GM23338 (cell line): ENCODE data around the gene MYLK3.

Experiments
- CTCF ChIP-seq, 2 experiments: fragments of 200-600 bp in 1 of 2; sonication (generic) in 1 of 2; conservative IDR thresholded peaks; 2 replicates each; pipeline versions ENCODE4 v1.5.1 to v1.6.1; 2016 to 2017; ENCODE audit warnings: antibody characterized with exemption in 2 of 2, low read depth in 2 of 2, mild to moderate bottlenecking in 2 of 2, moderate library complexity in 1 of 2
- EZH2 ChIP-seq: fragments of 200-600 bp; sonication (generic); IDR thresholded peaks from one replicate; pipeline ENCODE4 v1.8.0; 2017; ENCODE audit warnings: antibody characterized with exemption, mild to moderate bottlenecking, low read depth; ENCODE audit not compliant: unreplicated experiment
- POLR2AphosphoS5 ChIP-seq: IDR thresholded peaks from 2 replicates; pipeline ENCODE4 v1.6.1; 2016; ENCODE audit warnings: antibody characterized with exemption, low read depth

GRCh38 chr16:46658925-46659324, 89.2 kb downstream of the MYLK3 start:
- TF ChIP-seq EZH2 (no peak), CTCF (conservative IDR thresholded peaks at IDR 0.05; ENCODE audit: low read depth in 2 of 2) (no peak), POLR2AphosphoS5 (no peak)
